Prostate gland (tissue), 2 donors: Measurements from ENCODE around the gene PER2.

ENCODE experiments used
- POLR2A ChIP-seq: fragments of 450-650 bp; IDR thresholded peaks from one replicate; pipeline ENCODE4 v1.6.1; 2016; ENCODE audit warnings: antibody characterized with exemption, mild to moderate bottlenecking
- TF ChIP-seq, protein P1 (sequence below), 4 experiments: fragments of 200-600 bp in 2 of 4; fragments of 450-650 bp in 2 of 4; sonication (generic) in 2 of 4; IDR thresholded peaks; 1 replicate in 3 of 4; 2 replicates in 1 of 4; pipeline ENCODE4 v1.5.1; 2016 to 2019; ENCODE audit warnings: antibody characterized with exemption in 4 of 4, mild to moderate bottlenecking in 2 of 4, moderate library complexity in 2 of 4

GRCh38 chr2:238296638-238297457 lies 8.4 kb upstream of the PER2 start:
- TF ChIP-seq, protein P1, sequence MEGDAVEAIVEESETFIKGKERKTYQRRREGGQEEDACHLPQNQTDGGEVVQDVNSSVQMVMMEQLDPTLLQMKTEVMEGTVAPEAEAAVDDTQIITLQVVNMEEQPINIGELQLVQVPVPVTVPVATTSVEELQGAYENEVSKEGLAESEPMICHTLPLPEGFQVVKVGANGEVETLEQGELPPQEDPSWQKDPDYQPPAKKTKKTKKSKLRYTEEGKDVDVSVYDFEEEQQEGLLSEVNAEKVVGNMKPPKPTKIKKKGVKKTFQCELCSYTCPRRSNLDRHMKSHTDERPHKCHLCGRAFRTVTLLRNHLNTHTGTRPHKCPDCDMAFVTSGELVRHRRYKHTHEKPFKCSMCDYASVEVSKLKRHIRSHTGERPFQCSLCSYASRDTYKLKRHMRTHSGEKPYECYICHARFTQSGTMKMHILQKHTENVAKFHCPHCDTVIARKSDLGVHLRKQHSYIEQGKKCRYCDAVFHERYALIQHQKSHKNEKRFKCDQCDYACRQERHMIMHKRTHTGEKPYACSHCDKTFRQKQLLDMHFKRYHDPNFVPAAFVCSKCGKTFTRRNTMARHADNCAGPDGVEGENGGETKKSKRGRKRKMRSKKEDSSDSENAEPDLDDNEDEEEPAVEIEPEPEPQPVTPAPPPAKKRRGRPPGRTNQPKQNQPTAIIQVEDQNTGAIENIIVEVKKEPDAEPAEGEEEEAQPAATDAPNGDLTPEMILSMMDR (IDR thresholded peaks at IDR 0.05): no peak
- TF ChIP-seq POLR2A: no peak
